ENCODE results near the gene C3orf20.

C3orf20 gene

DNA sequence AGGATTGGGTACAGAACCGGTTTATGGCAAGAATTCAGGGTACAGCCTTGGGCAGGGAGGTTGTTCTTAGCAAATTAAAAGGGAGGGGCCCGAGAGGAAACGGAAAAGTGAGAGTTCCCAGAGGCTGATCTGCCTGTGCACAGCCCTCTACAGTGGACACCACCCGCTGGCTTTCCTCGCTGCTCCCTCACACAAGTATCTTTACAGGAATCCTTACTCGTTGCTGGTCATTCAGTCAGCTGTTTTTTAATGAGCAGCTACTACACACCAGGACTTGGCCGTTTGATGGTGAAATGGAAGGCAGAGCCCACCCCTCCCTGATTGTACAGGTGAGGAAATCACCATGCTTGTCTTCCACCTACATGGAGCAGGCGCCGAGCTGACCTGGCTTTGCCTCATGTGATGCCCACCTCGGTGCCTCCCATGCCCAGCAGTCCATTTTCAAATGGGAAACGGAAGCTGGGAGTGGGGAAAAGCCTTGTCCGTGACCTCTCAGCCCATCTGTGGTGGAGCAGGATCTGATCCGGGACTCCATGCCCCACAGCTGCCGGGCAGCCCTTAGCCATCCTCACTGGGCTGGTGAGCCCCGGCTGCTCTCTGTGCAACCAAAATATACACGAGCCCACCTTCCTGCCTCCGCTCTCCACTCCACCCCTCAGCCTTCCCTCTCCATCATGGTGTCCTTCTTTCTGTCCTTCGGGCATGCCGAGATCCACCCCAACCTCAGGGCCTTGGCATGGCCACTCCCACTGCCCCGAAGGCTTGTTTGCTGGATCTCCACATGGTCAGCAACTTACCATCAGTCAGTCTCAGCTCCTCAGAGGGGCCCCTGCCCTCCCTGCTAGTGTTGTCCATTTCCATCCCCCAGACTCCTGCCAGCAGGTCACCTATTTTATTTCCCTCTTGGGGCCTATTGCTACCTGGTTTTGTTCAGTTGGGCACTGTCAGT lies 110.5 kb downstream of the C3orf20 start:
- TF ChIP-seq, protein P1, sequence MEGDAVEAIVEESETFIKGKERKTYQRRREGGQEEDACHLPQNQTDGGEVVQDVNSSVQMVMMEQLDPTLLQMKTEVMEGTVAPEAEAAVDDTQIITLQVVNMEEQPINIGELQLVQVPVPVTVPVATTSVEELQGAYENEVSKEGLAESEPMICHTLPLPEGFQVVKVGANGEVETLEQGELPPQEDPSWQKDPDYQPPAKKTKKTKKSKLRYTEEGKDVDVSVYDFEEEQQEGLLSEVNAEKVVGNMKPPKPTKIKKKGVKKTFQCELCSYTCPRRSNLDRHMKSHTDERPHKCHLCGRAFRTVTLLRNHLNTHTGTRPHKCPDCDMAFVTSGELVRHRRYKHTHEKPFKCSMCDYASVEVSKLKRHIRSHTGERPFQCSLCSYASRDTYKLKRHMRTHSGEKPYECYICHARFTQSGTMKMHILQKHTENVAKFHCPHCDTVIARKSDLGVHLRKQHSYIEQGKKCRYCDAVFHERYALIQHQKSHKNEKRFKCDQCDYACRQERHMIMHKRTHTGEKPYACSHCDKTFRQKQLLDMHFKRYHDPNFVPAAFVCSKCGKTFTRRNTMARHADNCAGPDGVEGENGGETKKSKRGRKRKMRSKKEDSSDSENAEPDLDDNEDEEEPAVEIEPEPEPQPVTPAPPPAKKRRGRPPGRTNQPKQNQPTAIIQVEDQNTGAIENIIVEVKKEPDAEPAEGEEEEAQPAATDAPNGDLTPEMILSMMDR (IDR thresholded peaks at IDR 0.05; ENCODE audit: borderline replicate concordance, control extremely low read depth, extremely low read depth, insufficient read depth, missing control alignments): no peak
- DNase-seq (ENCODE audit: low spot score): no peak
- in situ Hi-C loops (cut with MboI; ENCODE audit: low sequenced_read_pairs, unreplicated experiment): loop anchor here (10.0 kb wide), 1 partner anchor 111 kb away; the partner anchor contains the start of gene C3orf20

DNA sequence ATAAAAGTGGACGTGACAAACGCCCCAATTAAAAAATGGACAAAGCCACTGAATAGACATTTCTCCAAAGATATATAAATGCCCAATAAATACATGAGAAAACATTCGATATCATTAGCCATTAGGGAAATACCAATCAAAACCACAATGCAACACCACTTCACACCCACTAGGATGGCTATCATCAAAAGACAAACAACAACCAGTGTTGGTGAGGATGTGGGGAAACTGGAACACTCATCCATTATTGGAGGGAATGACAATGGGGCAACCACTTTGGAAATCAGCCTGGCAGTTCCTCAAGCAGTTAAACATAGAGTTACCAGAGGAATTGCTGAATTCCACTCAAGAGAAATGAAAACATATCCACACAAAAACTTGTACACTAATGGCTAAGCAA lies 111.4 kb downstream of the C3orf20 start:
- TF ChIP-seq, protein P1 (IDR thresholded peaks at IDR 0.05; ENCODE audit: borderline replicate concordance, control extremely low read depth, extremely low read depth, insufficient read depth, missing control alignments): no peak
- in situ Hi-C loops (cut with MboI; ENCODE audit: low sequenced_read_pairs, unreplicated experiment): loop anchor here (10.0 kb wide), 1 partner anchor 112 kb away; the partner anchor contains the start of gene C3orf20
- no peak for DNase-seq (ENCODE audit: low spot score)

DNA sequence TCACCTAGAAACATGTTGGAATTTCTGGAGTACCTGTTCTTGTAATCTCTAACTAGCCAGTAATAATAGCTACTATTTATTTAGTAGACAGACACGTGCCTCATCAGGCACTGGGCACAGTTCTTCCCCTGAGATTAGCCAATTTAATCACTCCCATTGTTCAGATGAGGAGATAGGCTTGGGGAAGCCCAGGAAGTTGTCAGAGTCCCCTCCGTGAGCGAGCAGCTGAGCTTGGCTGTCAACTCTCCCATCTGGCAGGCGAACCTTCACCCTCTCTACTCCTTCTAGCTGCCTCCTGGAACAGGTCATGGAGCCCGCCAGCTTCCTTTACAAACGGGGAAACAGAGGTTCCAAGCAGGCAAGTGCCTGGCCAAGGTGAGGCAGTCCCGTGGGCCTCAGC lies 112.7 kb downstream of the C3orf20 start:
- TF ChIP-seq, protein P1 (IDR thresholded peaks at IDR 0.05; ENCODE audit: borderline replicate concordance, control extremely low read depth, extremely low read depth, insufficient read depth, missing control alignments): no peak
- in situ Hi-C loops (cut with MboI; ENCODE audit: low sequenced_read_pairs, unreplicated experiment): loop anchor here (10.0 kb wide), 1 partner anchor 113 kb away; the partner anchor contains the start of gene C3orf20
- no peak for DNase-seq (ENCODE audit: low spot score)

DNA sequence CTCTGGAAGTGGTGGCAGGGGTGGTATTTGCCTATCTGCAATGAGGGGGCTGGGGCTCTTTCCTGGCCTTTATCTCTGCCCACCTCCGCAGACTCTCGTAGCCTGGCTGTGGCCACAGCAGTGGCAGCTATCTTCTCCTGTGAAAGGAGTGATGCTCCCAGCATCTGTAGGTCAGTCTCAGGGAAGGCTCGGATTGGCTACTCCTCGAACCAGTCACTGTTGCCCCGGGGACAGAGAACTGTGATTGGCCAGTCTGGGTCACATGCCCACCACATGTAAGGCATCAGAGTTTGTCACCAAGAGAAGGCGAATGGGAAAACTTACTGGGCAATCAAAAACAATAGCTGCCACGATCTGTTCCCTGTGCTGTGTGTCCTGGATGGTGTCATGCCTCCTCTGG lies 113.7 kb downstream of the C3orf20 start:
- DNase-seq (ENCODE audit: low spot score): no peak
- TF ChIP-seq, protein P1 (IDR thresholded peaks at IDR 0.05; ENCODE audit: borderline replicate concordance, control extremely low read depth, extremely low read depth, insufficient read depth, missing control alignments): no peak
- in situ Hi-C loops (cut with MboI; ENCODE audit: low sequenced_read_pairs, unreplicated experiment): loop anchor here (10.0 kb wide), 1 partner anchor 114 kb away; the partner anchor contains the start of gene C3orf20

DNA sequence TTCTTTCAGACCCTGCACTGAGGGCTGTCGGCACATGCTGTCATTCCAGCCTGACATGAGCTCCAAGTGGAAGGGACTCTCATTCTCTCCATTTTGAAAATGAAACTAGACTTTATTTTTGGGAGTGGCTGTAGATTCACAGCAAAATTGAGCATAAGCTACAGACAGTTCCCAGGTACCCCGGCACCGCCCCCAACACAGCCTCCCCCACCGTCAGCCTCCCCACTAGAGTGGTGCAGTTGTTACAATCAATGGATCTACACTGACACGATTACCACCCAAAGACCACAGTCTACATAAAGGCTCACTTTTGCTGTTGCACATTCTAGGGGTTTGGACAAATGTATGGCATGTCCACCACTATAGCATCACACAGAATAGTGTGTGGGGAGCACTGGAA lies 114.3 kb downstream of the C3orf20 start:
- TF ChIP-seq, protein P1 (IDR thresholded peaks at IDR 0.05; ENCODE audit: borderline replicate concordance, control extremely low read depth, extremely low read depth, insufficient read depth, missing control alignments): no peak
- DNase-seq (ENCODE audit: low spot score): no peak
- in situ Hi-C loops (cut with MboI; ENCODE audit: low sequenced_read_pairs, unreplicated experiment): loop anchor here (10.0 kb wide), 1 partner anchor 114 kb away; the partner anchor contains the start of gene C3orf20

DNA sequence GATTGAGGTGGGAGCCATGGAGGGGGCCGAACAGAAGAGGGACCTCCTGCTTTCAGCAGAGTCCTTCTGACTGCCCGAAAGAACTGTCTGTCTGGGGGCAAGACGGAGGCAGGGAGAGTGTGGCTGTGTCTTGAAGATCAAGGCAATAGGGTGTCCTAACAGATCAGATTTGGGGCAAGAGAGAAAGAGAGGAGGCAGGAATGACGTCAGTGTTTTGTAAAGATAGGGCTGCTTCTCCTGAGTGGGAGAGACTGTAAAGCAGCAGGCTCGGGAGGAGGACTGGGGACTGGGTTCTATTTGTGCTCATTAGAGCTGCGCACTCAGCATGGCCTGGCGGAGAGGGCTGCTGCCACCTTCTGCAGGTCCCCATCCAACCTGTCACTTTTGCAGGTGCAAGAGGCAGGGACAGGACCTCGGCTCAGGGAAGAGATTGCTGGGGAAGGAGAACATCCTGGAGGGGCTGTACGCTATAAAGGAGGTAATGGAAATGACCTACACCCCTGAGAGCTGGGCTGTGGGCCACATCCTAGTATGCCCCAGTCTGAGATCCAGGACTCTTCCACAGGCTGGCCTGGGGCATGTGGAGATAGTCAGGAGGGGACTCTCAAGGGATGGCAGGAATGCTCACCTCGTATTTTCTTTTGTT lies 114.8 kb downstream of the C3orf20 start:
- DNase-seq (ENCODE audit: low spot score): no peak

More for the DNA sequence above, 114.8 kb downstream of the C3orf20 start:
- TF ChIP-seq, protein P1 (IDR thresholded peaks at IDR 0.05; ENCODE audit: borderline replicate concordance, control extremely low read depth, extremely low read depth, insufficient read depth, missing control alignments): no peak
- in situ Hi-C loops (cut with MboI; ENCODE audit: low sequenced_read_pairs, unreplicated experiment): loop anchor here (10.0 kb wide), 2 partner anchors 115 to 135 kb away; partner anchors contain the start of gene C3orf20

Measured in GM13976 (cell line).